ENCODE measurements around the gene FUT1. TPM values are rescaled to one million over a fixed set of nuclear protein-coding genes. Genes with fewer than 3 reads are reported as not detected.

The FUT1 gene
- total RNA-seq, 1 donor from 2014 or later = 19.9 TPM

DNA sequence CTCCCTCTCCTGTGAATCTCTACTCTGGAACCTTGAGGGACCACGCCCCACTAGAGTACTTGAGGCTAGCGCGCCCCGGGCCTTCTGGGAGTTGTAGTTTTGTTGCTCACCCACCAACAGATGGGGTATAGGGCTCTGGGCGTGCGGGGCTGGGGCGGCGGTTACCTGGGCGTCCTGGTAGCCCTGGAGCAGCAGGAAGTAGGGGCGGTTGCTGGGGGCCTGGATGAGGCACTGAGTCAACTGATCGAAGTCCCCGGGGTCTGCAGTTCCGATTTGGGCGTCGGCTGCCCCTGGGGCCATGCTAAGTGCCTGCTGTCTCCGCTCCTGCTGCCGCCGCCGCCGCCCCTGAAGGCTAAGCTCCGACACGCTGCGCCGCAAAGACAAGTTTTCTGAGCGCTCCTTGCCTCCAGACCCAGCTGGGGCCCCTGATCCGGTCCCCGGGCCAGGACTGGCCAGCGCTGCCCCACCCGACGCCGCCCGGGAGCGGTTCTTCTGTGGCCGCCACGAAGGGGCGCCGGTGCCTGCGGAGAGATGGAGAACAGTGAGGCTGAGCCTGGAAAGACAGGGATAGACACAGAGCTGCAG is 17.3 kb downstream of the FUT1 start:
- DNase-seq (no peak), ATAC-seq (peak; percentile 9)
- peak overlapping the region; percentile 3 for H3K4me3 ChIP-seq
- peaks cover 3% of the 10 kb centered on the region for H3K4me1 ChIP-seq
- no peaks in the 10 kb centered on the region for H3K9me3 ChIP-seq
- TF ChIP-seq, protein P1, sequence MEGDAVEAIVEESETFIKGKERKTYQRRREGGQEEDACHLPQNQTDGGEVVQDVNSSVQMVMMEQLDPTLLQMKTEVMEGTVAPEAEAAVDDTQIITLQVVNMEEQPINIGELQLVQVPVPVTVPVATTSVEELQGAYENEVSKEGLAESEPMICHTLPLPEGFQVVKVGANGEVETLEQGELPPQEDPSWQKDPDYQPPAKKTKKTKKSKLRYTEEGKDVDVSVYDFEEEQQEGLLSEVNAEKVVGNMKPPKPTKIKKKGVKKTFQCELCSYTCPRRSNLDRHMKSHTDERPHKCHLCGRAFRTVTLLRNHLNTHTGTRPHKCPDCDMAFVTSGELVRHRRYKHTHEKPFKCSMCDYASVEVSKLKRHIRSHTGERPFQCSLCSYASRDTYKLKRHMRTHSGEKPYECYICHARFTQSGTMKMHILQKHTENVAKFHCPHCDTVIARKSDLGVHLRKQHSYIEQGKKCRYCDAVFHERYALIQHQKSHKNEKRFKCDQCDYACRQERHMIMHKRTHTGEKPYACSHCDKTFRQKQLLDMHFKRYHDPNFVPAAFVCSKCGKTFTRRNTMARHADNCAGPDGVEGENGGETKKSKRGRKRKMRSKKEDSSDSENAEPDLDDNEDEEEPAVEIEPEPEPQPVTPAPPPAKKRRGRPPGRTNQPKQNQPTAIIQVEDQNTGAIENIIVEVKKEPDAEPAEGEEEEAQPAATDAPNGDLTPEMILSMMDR (IDR thresholded peaks at IDR 0.05) = no peak
- no peaks in the 10 kb centered on the region for H3K27me3 ChIP-seq
- H3K36me3 ChIP-seq = no peaks in the 10 kb centered on the region
- no peak overlapping the region for H3K27ac ChIP-seq
- intact Hi-C loops (cut with DNase I) = no loop called here

DNA sequence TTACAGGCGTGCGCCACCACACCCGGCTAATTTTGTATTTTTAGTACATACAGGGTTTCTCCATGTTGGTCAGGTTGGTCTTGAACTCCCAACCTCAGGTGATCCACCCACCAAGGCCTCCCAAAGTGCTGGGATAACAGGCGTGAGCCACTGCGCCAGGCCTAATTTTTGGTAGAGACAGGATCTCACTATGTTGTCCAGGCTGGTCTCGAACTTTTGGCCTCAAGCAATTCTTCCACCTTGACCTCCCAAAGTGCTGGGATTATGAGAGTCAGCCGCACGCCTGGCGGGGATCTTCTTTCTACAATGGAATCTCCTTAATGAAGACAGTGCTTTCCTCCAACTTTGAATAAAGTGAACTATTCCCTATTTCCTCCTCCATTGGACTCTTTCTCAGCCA is 17.8 kb downstream of the FUT1 start:
- Histone ChIP-seq H3K4me1 (peaks cover 3% of the 10 kb centered on the region), H3K36me3 (no peaks in the 10 kb centered on the region), H3K27me3 (no peaks in the 10 kb centered on the region), H3K4me3 (no peak overlapping the region), H3K27ac (no peak overlapping the region), H3K9me3 (no peaks in the 10 kb centered on the region)
- DNase-seq = no peak
- TF ChIP-seq, protein P1 (IDR thresholded peaks at IDR 0.05) = no peak
- no peak for ATAC-seq
- intact Hi-C loops (cut with DNase I) = no loop called here

DNA sequence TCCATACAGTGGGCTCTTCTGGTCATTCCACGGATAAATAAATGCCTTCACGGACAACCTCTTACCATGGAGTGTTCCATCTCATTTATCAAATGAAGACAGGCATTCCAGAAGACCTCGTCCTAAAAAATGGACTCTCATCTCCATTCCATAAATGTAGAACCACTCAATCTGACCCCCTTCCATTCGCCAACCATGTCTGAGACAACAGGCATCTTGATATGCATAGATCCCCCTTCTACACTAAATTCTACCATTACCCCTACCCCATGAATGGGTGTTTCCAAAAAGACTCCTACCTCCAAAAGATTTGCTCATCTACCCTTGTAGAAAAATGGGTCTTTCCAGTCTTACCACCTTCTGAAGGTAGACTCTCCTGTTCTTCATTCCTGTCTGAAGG is 21.0 kb downstream of the FUT1 start:
- no peaks in the 10 kb centered on the region for H3K36me3 ChIP-seq
- intact Hi-C loops (cut with DNase I) = no loop called here

DNA sequence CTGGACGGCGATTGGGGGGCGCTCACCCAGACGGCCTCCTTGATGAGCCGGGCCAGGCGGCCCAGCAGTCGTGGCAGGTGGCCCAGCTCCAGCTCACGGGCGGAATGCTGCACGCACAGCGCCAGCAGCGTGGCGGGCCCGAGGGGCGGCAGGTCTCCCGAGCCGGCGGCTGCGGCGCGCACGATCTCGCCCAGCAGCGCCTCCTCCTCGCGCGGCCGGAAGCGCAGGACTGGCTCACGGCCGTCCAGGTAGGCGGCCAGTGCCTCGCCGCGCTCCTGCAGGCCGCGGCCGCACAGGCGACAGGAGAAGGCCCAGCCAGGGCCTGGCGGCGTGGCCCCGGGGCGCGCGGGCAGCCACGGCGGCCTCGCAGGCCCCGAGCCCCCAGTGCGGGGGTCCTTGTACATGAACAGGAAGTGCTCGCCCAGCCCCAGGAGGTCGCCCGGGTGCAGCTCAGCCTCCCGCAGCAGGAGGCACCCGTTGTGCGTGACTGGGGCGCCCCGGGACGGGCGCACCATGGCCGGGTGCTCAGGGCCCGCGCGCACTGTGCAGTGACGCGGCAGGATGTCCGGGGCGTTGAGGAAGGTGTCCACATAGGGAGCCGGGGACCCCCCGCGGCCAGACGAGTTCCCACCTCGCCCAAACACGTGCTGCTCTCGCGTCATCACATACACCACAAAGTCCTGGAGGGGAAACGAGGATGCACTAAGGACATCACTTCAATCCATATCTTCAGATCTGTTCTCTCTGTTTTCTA is 23.4 kb downstream of the FUT1 start:
- TF ChIP-seq, protein P1 (IDR thresholded peaks at IDR 0.05) = no peak
- no peaks in the 10 kb centered on the region for H3K36me3 ChIP-seq
- ATAC-seq = peak; percentile 31
- H3K9me3 ChIP-seq = no peaks in the 10 kb centered on the region
- H3K4me3 ChIP-seq = no peak overlapping the region
- intact Hi-C loops (cut with DNase I) = no loop called here
- no peak overlapping the region for H3K27ac ChIP-seq
- peaks cover 24% of the 10 kb centered on the region for H3K4me1 ChIP-seq
- no peak for DNase-seq
- no peaks in the 10 kb centered on the region for H3K27me3 ChIP-seq

More for the DNA sequence above, 21.0 kb downstream of the FUT1 start:
- TF ChIP-seq, protein P1 (IDR thresholded peaks at IDR 0.05) = no peak
- Histone ChIP-seq H3K4me3 (no peak overlapping the region), H3K4me1 (peaks cover 9% of the 10 kb centered on the region), H3K27me3 (no peaks in the 10 kb centered on the region), H3K27ac (no peak overlapping the region), H3K9me3 (no peaks in the 10 kb centered on the region)
- ATAC-seq (no peak), DNase-seq (no peak)

DNA sequence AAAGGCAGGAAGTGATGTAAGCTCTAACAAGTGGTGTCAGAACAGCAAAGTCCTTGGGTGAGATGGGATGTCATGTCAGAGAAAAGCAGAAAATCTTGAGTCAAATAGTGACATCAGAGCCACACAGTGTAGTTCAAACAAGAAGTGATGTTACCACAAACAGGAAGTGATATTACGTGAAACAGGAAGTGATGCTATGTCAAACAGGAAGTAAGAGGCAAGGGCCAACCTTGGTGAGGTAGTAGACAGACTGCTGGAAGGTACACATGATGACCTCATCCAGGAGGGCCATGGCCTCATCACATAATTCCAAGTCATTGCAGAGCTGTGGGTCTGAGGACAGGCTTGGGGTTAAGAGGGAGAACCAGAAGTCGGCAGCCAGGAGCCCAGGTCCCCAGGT is 25.9 kb downstream of the FUT1 start:
- ATAC-seq = peak; percentile 21
- intact Hi-C loops (cut with DNase I) = no loop called here
- H3K27me3 ChIP-seq = no peaks in the 10 kb centered on the region
- H3K36me3 ChIP-seq = no peaks in the 10 kb centered on the region
- no peak for DNase-seq
- H3K9me3 ChIP-seq = no peaks in the 10 kb centered on the region
- TF ChIP-seq, protein P1 (IDR thresholded peaks at IDR 0.05) = no peak
- peaks cover 31% of the 10 kb centered on the region for H3K4me1 ChIP-seq
- peak overlapping the region; percentile 74 for H3K27ac ChIP-seq
- H3K4me3 ChIP-seq = no peak overlapping the region
